Hepatocyte (in vitro differentiated cells): ENCODE measurements around the gene KRT77.

Source experiments
- EZH2 ChIP-seq: fragments of 200-600 bp; sonication (generic); IDR thresholded peaks from 2 replicates; pipeline ENCODE4 v1.6.1; 2016; ENCODE audit warnings: antibody characterized with exemption, mild to moderate bottlenecking, borderline replicate concordance
- EZH2phosphoT487 ChIP-seq: fragments of 200-600 bp; sonication (generic); IDR thresholded peaks from one replicate; pipeline ENCODE4 v1.6.1; 2018; ENCODE audit warnings: antibody characterized with exemption, mild to moderate bottlenecking, low read depth, moderate library complexity; ENCODE audit not compliant: unreplicated experiment, severe bottlenecking
- TF ChIP-seq, protein P1 (sequence below): fragments of 200-600 bp; sonication (generic); IDR thresholded peaks from 2 replicates; pipeline ENCODE4 v1.5.1; 2016; ENCODE audit warnings: antibody characterized with exemption, mild to moderate bottlenecking; ENCODE audit not compliant: poor library complexity

DNA sequence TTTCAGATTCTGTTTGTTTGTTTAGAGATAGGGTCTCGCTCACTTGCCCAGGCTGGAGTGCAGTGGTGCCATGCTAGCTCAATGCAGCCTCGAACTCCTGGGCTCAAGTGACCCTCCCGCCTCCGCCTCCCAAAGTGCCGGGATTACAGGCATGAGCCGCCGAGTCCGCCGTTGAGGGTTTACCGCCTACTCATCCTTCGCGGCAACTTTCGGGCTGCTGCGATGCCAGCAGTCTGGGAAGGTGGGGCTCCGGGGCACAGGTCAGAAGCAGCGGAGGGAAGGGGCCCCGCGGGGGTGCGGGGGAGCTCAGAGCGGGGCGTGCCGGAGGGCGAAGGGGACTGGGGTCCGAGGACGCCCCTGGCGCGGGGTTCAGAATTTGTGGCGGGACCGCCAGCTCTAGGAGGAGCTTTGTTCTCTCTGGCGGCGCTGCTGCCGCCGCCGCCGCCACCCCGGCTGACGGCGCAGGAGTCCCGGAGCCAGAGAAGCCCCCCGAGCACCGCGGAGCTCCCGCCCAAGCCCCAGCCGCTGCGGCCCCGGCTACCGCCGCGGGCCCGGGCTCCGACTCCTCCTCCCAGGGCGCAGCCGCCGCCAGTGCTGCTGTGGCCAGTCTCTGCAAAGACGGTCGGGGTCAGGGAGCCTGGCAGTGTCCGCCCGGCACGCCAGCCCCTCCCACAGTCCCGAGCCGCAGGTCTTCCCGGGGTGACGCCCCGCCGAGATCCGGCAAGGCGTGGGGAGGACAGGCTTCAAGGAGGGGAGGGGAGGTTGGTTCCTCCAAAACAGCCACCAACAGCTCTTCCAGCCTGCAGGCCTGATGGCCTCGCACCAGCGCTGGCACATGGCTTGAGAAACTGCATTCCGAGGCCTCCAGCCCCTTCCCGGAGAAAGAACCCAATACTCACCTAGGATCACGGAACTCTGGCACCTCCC is 10.9 kb upstream of the KRT77 start:
- TF ChIP-seq, protein P1, sequence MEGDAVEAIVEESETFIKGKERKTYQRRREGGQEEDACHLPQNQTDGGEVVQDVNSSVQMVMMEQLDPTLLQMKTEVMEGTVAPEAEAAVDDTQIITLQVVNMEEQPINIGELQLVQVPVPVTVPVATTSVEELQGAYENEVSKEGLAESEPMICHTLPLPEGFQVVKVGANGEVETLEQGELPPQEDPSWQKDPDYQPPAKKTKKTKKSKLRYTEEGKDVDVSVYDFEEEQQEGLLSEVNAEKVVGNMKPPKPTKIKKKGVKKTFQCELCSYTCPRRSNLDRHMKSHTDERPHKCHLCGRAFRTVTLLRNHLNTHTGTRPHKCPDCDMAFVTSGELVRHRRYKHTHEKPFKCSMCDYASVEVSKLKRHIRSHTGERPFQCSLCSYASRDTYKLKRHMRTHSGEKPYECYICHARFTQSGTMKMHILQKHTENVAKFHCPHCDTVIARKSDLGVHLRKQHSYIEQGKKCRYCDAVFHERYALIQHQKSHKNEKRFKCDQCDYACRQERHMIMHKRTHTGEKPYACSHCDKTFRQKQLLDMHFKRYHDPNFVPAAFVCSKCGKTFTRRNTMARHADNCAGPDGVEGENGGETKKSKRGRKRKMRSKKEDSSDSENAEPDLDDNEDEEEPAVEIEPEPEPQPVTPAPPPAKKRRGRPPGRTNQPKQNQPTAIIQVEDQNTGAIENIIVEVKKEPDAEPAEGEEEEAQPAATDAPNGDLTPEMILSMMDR = no peak
- no peak for TF ChIP-seq EZH2phosphoT487
- TF ChIP-seq EZH2 = peak; percentile 86
